ACHN (cell line): ENCODE data around the gene COA6.
"Not testable (repeated sequence)": the region's sequence is repeated elsewhere in the genome, so short reads cannot be mapped to it uniquely, and the experiment has no call there.

Experiments used
- DNase-seq: peaks from one replicate; pipeline ENCODE4 v3.0.0-alpha.2; 2015
- in situ Hi-C: cut with HindIII; loops from 2 replicates; pipeline ENCODE4 v1.10.0; 2017; ENCODE audit warnings: low sequenced_read_pairs, low pct_ligation_motif_present, low pct_unique_long_range_greater_than_20kb

Gene COA6

GRCh38 chr1:234373064-234373958, at the start of gene COA6:
Gene COA6 (plus strand): TSS chr1:234373456. CDS start chr1:234373467, 11 bp downstream.
- in situ Hi-C loops: no loop called here
- peak; percentile 98 for DNase-seq

DNA sequence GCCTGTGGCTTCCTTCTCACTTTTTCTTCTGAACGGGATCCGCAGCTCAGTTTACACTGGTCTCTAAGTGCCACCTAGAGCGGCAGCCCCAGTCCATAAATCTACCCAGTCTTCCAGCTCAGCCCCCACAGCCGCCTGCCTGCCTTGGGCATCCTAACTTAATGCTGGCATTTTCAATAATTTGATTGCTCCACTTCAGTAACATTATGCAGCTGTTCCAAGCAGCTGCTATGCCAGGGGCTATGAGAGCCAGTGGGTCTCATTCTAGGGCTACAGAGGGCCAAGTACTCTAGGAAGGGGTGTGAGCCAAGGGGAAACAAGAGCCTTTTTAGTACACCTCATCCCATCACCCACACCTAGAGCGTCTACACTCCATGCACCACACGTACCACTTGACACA, 48.4 kb upstream of the COA6 start:
- no peak for DNase-seq
- in situ Hi-C loops: no loop called here

GRCh38 chr1:234325878-234326496, 47.3 kb upstream of the COA6 start:
- DNase-seq: no peak
- in situ Hi-C loops: no loop called here

DNA sequence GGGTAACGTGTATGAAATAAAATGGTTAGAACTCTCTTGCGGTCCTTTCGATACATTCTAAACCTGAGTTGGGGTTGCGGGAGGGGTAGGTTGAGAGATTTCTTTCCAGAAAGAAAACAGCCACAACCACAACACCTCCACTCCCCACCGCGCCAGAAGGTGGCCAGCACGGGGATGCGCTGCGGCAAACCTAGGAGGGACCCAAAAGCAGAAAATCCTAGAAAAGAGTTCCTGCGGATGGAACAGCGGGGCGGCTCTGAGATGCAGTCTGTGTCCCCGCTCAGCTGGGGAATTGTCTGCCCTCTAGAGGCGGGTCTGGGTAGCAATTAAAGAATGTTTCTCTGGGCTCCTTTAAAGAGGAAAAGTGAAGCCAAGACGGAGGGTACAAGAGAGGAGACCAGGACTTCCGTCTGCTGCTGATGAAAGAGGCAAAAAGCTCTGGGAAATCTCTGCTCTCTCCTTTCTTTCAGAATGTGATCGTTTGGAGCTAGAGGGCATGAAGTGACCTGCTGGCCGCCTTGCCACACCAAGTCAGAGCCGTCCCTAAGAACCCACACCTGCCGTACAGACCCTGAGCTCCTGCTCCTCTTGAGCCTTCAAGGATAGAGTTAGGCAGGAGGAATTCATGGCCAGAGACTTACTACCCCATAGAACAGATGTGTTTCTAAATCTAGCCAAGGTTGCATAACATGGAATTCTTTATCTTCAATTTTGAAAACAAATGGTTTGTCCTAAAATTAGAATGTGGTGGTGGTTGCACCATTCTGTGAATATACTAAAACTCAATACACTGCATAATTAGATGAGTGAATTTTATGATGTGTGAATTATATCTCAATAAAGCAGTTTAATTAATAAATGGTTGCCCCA, 46.5 kb upstream of the COA6 start:
- DNase-seq: peak; percentile 60
- in situ Hi-C loops: no loop called here

- DNase-seq: no peak
- in situ Hi-C loops: no loop called here
Measured at GRCh38 chr1:234327577-234328164, 45.6 kb upstream of the COA6 start.

DNA sequence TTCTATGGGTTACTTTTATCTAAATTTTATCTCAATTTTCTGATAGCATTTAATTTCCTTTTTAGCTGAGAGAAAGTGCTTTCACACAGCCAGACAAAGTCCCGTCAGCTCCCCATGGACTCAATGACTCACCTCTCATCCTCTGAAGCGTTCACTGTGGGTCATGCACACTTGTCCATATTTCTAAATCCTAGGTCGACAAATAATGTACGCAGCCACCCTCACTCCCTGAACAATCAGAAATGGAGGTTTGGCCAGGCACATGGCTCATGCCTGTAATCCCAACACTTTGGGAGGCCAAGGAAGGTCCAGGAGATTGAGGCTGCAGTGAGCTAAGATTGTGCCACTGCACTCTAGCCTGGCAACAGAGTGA, 42.4 kb upstream of the COA6 start:
- DNase-seq: no peak
- in situ Hi-C loops: no loop called here

- in situ Hi-C loops: no loop called here
- DNase-seq: no peak
Measured at GRCh38 chr1:234331507-234331906, 41.7 kb upstream of the COA6 start.

GRCh38 chr1:234336359-234336758, 36.9 kb upstream of the COA6 start:
- in situ Hi-C loops: no loop called here
- no peak for DNase-seq

- DNase-seq: no peak
- in situ Hi-C loops: no loop called here
Measured at GRCh38 chr1:234337233-234337632, 36.0 kb upstream of the COA6 start.

DNA sequence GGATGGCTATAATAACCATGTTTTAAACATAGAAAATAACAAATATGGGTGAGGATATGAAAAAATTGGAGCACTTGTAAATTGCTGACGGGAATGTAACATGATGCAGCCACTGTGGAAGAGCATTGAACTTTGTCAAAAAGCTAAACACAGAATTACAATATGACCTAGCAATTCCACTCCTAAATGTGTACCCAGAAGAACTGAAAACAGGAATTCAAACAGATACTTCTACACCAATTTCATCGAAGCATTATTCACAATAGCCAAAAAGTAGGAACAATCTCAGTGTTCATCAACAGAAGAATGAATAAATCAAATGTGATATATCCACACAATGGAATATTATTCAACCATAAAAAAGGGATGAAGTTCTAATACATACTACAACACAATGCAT, 32.7 kb upstream of the COA6 start:
- DNase-seq: no peak
- in situ Hi-C loops: no loop called here

- in situ Hi-C loops: no loop called here
- no peak for DNase-seq
Measured at GRCh38 chr1:234342774-234343173, 30.5 kb upstream of the COA6 start.

DNA sequence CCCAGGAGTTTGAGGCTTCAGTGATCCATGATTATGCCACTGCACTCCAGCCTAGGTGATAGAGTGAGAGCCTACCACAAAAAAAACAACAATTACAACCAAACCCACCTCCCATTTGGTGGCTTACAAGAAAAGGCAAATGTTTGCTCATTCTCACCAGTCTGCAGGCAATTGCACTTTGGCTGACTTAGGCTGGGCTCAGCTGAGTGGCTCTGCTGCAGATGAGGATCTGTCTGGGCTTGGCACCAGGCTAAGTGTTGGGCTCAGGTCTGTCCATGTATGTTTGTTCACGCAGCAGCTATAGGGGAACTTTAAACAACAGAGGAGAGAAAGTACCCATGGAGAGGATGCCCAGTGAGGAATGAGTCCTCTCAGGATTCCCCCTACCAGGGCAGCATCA, 28.0 kb upstream of the COA6 start:
- in situ Hi-C loops: no loop called here
- no peak for DNase-seq

- no peak for DNase-seq
- in situ Hi-C loops: no loop called here
Measured at GRCh38 chr1:234348964-234349363, 24.3 kb upstream of the COA6 start.

DNA sequence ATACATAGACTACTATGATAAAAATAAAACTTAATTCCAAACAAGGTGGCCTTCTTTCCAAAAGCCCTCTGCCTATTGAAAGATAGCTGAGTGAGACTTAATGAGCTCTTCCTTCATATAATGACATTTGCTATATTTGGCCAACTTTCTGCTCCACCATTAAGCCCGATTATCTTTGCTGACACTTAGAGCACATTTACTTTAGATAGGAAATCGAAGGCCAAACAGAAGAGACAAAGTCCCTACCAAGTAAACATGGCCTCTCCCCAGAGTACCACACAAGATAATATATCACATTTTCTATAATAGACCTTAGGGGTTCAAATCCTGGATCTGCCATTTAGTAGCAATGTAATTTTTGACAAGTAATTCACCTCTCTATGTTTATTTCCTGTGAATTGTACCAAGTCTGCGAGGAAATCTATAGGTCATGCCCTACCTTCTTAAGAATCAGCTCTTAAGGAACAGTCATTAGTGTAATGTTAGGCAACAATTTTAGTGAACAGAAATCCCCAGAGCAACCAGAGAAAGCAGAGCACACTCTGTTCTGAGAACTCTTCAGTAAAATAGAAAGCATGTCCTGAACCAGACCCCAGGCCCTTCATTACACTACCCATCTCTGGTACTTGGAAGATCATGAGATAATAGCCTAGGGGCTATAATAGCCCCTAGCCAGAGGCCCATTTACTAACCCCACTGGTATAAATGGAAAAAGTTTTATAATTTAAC, 17.3 kb upstream of the COA6 start:
- in situ Hi-C loops: no loop called here

GRCh38 chr1:234356615-234357269, 16.5 kb upstream of the COA6 start:
- DNase-seq: peak; percentile 53
- in situ Hi-C loops: not testable (repeated sequence)

More for the DNA sequence above, 17.3 kb upstream of the COA6 start:
- no peak for DNase-seq

DNA sequence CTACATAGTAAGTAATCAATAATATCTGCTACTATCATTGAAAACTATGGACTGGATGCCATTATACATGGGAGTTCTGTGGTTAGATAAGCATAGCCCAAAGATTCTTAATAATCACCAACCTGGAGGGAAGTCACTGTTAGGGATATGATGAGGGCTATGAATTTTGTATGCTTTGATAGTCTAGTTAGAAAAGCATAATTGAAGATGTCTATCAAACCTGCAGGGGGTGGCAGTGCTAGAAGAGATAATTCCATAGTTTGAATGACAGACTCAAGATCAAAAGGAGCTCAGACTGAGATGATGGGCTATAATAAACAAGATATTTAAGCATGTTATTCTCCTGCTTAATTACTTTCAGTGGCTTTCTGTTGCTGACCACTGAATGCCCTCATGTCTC, 15.4 kb upstream of the COA6 start:
- in situ Hi-C loops: no loop called here
- DNase-seq: no peak

DNA sequence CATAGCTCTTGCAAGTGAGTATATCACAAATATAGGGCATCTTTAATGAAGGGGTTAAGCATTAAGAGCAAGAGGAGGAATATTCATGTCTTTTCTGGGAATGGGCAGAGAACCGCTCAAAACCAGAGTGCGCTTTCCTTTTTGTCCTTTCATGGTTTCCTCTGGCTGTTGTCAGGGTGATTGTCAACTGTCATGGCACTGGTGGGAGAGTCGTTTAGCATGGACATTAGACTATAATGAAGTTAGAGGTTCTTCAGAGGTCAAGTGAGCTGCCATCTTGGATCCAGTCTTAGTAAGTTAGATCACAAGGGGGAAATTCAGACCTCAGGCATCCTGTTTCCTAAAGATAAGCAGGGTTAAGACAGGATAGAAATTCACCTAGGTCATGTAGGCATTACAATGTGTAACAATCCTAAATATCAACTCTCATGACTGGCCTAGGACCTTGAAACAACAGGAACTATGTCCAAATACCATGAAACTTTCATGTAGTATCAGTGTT, 12.1 kb upstream of the COA6 start:
- no peak for DNase-seq
- in situ Hi-C loops: no loop called here

DNA sequence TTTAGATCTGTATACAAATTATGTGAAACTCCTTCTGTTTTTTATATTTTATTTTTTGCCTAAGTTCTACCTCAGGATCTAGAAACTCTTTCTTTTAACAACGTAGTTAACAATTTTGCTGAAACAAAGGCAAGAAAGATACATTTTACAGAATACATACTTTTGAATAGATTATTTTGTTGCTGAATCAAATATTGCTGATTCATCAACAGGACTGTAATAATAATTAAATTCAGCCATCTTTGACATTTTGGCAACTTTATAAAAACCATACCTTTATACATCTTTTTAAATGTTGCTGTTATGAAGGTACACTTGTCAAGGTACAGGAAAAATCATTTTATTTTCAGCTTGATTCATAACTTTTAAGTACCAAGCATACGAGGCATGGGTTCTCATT, 10.7 kb upstream of the COA6 start:
- no peak for DNase-seq
- in situ Hi-C loops: no loop called here
